GM12865 (cell line): Measurements from ENCODE around the gene HPS1.

ENCODE experiments used
- DNase-seq: peaks from one replicate; pipeline ENCODE4 v3.0.0; 2010; ENCODE audit warnings: low read depth
- H3K4me3 ChIP-seq: 2 replicates; pipeline ENCODE4 v1.5.1; 2011; ENCODE audit warnings: mild to moderate bottlenecking, low read depth, low read length, control low read depth
- CTCF ChIP-seq: IDR thresholded peaks from 2 replicates; pipeline ENCODE4 v1.5.1; 2011; ENCODE audit warnings: low read length, control low read depth, low read depth, inconsistent platforms; ENCODE audit not compliant: insufficient read depth; ENCODE audit errors: missing control alignments

Gene HPS1

GRCh38 chr10:98456686-98457482, 10.1 kb upstream of the HPS1 start:
- TF ChIP-seq CTCF, result no peak

GRCh38 chr10:98456043-98456570, 9.4 kb upstream of the HPS1 start:
- no peak overlapping the region for H3K4me3 ChIP-seq
- no peak for DNase-seq
- no peak for TF ChIP-seq CTCF

More at GRCh38 chr10:98456686-98457482, 10.1 kb upstream of the HPS1 start:
- no peak for DNase-seq
- H3K4me3 ChIP-seq, result no peak overlapping the region

GRCh38 chr10:98453729-98454128, 7.0 kb upstream of the HPS1 start:
- H3K4me3 ChIP-seq, result no peak overlapping the region
- no peak for TF ChIP-seq CTCF
- DNase-seq, result no peak

- no peak for TF ChIP-seq CTCF
- DNase-seq, result no peak
- no peak overlapping the region for H3K4me3 ChIP-seq
Observed at GRCh38 chr10:98450618-98451017, 3.9 kb upstream of the HPS1 start.

GRCh38 chr10:98449287-98449686, 2.6 kb upstream of the HPS1 start:
- no peak for DNase-seq
- TF ChIP-seq CTCF, result no peak
- H3K4me3 ChIP-seq, result no peak overlapping the region

- peak overlapping the region; percentile 78 for H3K4me3 ChIP-seq
- TF ChIP-seq CTCF, result no peak
- DNase-seq, result peak; percentile 47
Observed at GRCh38 chr10:98446151-98446660, 529 bp downstream of the HPS1 start.
